ENCODE results near the gene C4orf50. TPM values are rescaled to one million over a fixed set of nuclear protein-coding genes. Genes with fewer than 3 reads are reported as not detected.

C4orf50 gene
- total and polyA plus RNA-seq, 2 of the 13 experiments (the other 11 are each of a cell fraction or from before 2014, with no cell fraction given): not detected

GRCh38 chr4:5969336-5969735 lies 48.9 kb downstream of the C4orf50 start (continued):
- TF ChIP-seq ZNF503 (CRISPR knock-in tag; IDR thresholded peaks at IDR 0.05) (no peak), SIN3A (IDR thresholded peaks at IDR 0.05; ENCODE audit: borderline replicate concordance, low read depth, low read length) (no peak), POLR2G (IDR thresholded peaks at IDR 0.05; ENCODE audit: low read depth, low read length) (no peak)

- no TSS peak for BruUV-seq (replicated peaks)
- no peak overlapping the region for H3K4me2 ChIP-seq (ENCODE audit: low read depth, low read length)
- H2AFZ ChIP-seq (ENCODE audit: low read length): no peak overlapping the region
- no peaks in the 10 kb centered on the region for H3K36me3 ChIP-seq (replicated peaks in 1 of 2; ENCODE audit: control insufficient read depth in 1 of 2, insufficient read depth in 2 of 2, low read length in 2 of 2)
- peaks cover 10 to 69% of the 10 kb centered on the region in 2 experiments; a peak in 4 of 5 replicates for H3K27me3 ChIP-seq (ENCODE audit: control insufficient read depth in 1 of 2, insufficient read depth in 2 of 2, low read length in 2 of 2)
- ATAC-seq (no peak), FAIRE-seq (no peak), DNase-seq (ENCODE audit: low spot score) (no peak)
- TF ChIP-seq THAP11 (CRISPR knock-in tag; IDR thresholded peaks at IDR 0.05) (no peak), NR0B2 (CRISPR knock-in tag; IDR thresholded peaks at IDR 0.05) (no peak)
- no peaks in the 10 kb centered on the region for H3K9me3 ChIP-seq (ENCODE audit: low read length)
- H3K27ac ChIP-seq (ENCODE audit: extremely low read length, insufficient read depth, low read length): no peak overlapping the region
- 6% methylated on average over 6 of the region's 10 CpGs for WGBS (ENCODE audit: low lambda C conversion rate)
- H3K79me2 ChIP-seq (ENCODE audit: insufficient read depth, low read length): no peaks in the 10 kb centered on the region
- no peaks in the 10 kb centered on the region for H3K4me1 ChIP-seq (ENCODE audit: insufficient read depth, low read length)
- H3K9ac ChIP-seq (ENCODE audit: insufficient read depth, low read depth, low read length): no peak overlapping the region
- intact Hi-C loops (cut with micrococcal nuclease; ENCODE audit: unreplicated experiment) (no loop called here), in situ Hi-C loops (cut with HindIII; ENCODE audit: extremely low pct_ligation_motif_present, low pct_unique_long_range_greater_than_20kb) (no loop called here)
- ChIA-PET CTCF (ENCODE audit: low intra/inter-chr PET ratio, low total read pairs) (no interaction called here), POLR2A (no interaction called here)
- no peaks in the 10 kb centered on the region for H4K20me1 ChIP-seq (ENCODE audit: insufficient read depth, low read length)
- H3K4me3 ChIP-seq (replicated peaks in 1 of 3; ENCODE audit: insufficient read depth in 1 of 3, low read depth in 2 of 3, low read length in 3 of 3): no peak overlapping the region
These were observed 50.0 kb downstream of the C4orf50 start for GRCh38 chr4:5968246-5968645.

All from HepG2 (cell line).